ENCODE data around the gene LGALS9. TPM values are rescaled to one million over a fixed set of nuclear protein-coding genes. Genes with fewer than 3 reads are reported as not detected.
"Not testable (repeated sequence)": the region's sequence is repeated elsewhere in the genome, so short reads cannot be mapped to it uniquely, and the experiment has no call there.

LGALS9 gene
- total and polyA plus RNA-seq, 7 experiments from 2014 or later: 11.0 to 198 (median 15.0) TPM

DNA sequence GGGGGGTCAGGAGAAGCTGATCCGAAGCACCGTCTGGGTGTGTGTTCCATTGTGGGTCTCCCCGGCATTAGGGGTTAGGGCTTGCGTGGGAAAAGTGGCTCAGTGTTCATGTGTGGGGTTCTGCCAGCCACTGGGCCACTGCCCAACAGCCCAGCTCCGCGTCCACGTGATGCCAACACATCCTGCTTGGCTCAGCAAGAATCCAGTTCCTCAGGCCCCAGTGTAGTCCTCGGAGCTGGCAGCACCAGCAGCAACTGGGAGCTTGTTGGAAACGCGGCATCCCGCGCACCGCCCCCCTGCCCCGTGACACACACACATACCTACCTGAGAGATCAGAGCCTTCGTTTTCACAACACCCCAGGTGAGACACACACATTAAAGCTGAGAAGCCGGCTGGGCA is 18.9 kb downstream of the LGALS9 start:
- H3K27me3 ChIP-seq (ENCODE audit: control insufficient read depth in 2 of 2, insufficient read depth in 2 of 2, low read length in 2 of 2): no peaks in the 10 kb centered on the region
- Mint-ChIP-seq H3K9me3 (peaks cover 0 to 2% (median 0%) of the 10 kb centered on the region in 11 donors), H3K27me3 (peaks cover 0 to 5% (median 0%) of the 10 kb centered on the region in 5 donors), H3K4me3 (no peak overlapping the region), H3K4me1 (peaks cover 3 to 16% (median 8%) of the 10 kb centered on the region in 7 donors), H3K27ac (no peak overlapping the region), H3K36me3 (peaks cover 0 to 8% (median 3%) of the 10 kb centered on the region in 5 donors)
- H3K36me3 ChIP-seq (ENCODE audit: control insufficient read depth in 2 of 3, insufficient read depth in 3 of 3, low read length in 3 of 3): peaks cover 0 to 20% (median 0%) of the 10 kb centered on the region in 3 experiments
- no peaks in the 10 kb centered on the region for H3K9me3 ChIP-seq (ENCODE audit: control insufficient read depth in 2 of 3, low read length in 3 of 3)
- H3K4me3 ChIP-seq (ENCODE audit: low read length): no peak overlapping the region
- H3K27ac ChIP-seq (ENCODE audit: low read depth, low read length): no peak overlapping the region
- DNase-seq: no peak
- intact Hi-C loops (cut with micrococcal nuclease): loop anchor here (2.0 to 5.0 kb wide), 5 partner anchors 157 to 413 kb away; partner anchors contain the start of gene LYRM9 (in 1 of the 2)
- ATAC-seq: no peak
- ChIA-PET CTCF (interaction anchor here (0.8 to 5.8 kb wide), 6 partner anchors 19 to 413 kb away, joined by 3 to 50 read pairs (median 6); partner anchors contain the start of gene LGALS9), POLR2A (no interaction called here)
- H3K4me1 ChIP-seq (ENCODE audit: control insufficient read depth in 2 of 2, insufficient read depth in 2 of 2, low read length in 2 of 2): no peaks in the 10 kb centered on the region

DNA sequence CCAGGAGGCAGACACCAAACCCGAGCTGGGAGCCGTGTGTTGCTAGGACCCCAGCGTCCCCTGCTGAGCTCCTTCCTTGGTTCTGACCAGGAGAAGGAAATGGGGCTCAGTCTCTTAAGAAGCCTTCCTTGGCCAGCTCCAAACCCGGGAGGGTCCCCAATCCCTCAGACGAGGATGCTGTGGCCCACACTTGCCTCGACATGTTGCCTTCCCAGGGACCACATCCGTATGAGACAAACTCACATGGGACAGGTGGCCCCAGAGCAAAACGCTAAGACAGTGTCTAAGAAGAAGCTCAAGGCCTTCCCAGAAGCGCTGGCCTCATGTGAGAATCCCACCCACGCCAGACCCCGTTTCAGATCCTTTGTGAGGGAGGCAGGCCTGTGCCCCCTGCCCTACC is 19.8 kb downstream of the LGALS9 start:
- Mint-ChIP-seq H3K9me3 (peaks cover 0 to 2% (median 0%) of the 10 kb centered on the region in 11 donors), H3K4me1 (peaks cover 3 to 16% (median 8%) of the 10 kb centered on the region in 7 donors), H3K27me3 (peaks cover 0 to 6% (median 0%) of the 10 kb centered on the region in 5 donors), H3K27ac (no peak overlapping the region), H3K36me3 (peaks cover 0 to 8% (median 3%) of the 10 kb centered on the region in 5 donors), H3K4me3 (no peak overlapping the region)
- ChIA-PET CTCF (interaction anchor here (0.7 to 5.8 kb wide), 10 partner anchors 9 to 414 kb away, joined by 3 to 50 read pairs (median 4); no protein-coding TSS in a partner anchor), POLR2A (no interaction called here)
- intact Hi-C loops (cut with micrococcal nuclease): loop anchor here (1.0 to 5.0 kb wide), 9 partner anchors 42 to 415 kb away; partner anchors contain the start of gene LYRM9 (in 1 of the 2)
- H3K27me3 ChIP-seq (ENCODE audit: control insufficient read depth in 2 of 2, insufficient read depth in 2 of 2, low read length in 2 of 2): no peaks in the 10 kb centered on the region
- H3K27ac ChIP-seq (ENCODE audit: low read depth, low read length): no peak overlapping the region
- H3K36me3 ChIP-seq (ENCODE audit: control insufficient read depth in 2 of 3, insufficient read depth in 3 of 3, low read length in 3 of 3): peaks cover 0 to 20% (median 0%) of the 10 kb centered on the region in 3 experiments
- ATAC-seq (no peak), DNase-seq (no peak)
- no peaks in the 10 kb centered on the region for H3K9me3 ChIP-seq (ENCODE audit: control insufficient read depth in 2 of 3, low read length in 3 of 3)
- no peak overlapping the region for H3K4me3 ChIP-seq (ENCODE audit: low read length)
- H3K4me1 ChIP-seq (ENCODE audit: control insufficient read depth in 2 of 2, insufficient read depth in 2 of 2, low read length in 2 of 2): no peaks in the 10 kb centered on the region

DNA sequence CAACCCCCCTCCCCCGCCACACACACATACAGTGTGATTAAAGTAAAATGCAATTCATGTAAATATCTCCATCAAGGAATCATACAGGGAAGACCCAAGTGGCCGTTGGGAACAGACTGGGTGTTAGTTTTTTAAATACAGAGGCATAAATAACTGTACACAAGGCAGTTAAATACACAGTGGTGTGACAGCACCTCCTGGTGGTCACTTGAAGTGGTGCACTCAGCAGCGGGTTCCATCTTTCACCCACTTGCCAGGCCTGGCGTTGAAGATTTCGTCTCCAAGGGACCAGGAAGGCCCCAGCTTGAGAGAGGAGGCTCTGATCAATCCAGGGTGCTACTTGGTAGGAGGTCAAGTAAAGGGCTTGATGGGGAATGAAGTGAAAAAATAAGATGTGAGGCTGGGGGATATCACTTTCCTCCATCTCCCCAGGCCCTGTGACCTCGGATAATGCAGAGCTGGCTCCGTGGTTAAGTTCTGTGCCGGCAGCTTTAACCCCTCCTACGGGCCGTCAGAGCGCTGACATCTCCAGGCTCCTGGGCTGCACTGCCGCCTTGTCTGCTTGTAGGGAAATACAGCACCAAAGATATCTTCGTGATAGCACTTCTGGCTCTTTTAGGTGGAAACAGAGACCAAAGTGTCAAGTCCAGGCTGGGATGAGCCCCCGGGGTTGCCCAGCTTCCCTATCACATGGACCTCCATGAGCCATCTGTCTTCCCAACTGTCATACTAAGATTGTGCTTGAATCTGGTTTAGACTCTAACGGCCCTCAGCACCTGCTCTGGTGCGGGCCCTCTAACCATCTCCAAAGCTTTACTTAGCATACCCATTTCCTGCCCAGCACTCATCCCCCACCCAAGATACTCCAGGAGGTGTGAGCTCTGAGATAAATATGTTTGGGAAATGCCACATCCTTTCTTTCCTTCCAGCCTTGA is 20.7 kb downstream of the LGALS9 start:
- Histone ChIP-seq H3K27me3 (ENCODE audit: control insufficient read depth in 2 of 2, insufficient read depth in 2 of 2, low read length in 2 of 2) (no peaks in the 10 kb centered on the region), H3K4me3 (ENCODE audit: low read length) (no peak overlapping the region), H3K9me3 (ENCODE audit: control insufficient read depth in 2 of 3, low read length in 3 of 3) (no peaks in the 10 kb centered on the region), H3K36me3 (ENCODE audit: control insufficient read depth in 2 of 3, insufficient read depth in 3 of 3, low read length in 3 of 3) (peaks cover 0 to 14% (median 0%) of the 10 kb centered on the region in 3 experiments), H3K4me1 (ENCODE audit: control insufficient read depth in 2 of 2, insufficient read depth in 2 of 2, low read length in 2 of 2) (no peaks in the 10 kb centered on the region), H3K27ac (ENCODE audit: low read depth, low read length) (no peak overlapping the region)
- ChIA-PET CTCF (interaction anchor here (0.7 to 5.8 kb wide), 11 partner anchors 11 to 415 kb away, joined by 3 to 50 read pairs (median 5); no protein-coding TSS in a partner anchor), POLR2A (interaction anchor here (1.2 kb wide), 1 partner anchor 52 kb away, joined by 3 read pairs; no protein-coding TSS in a partner anchor)
- Mint-ChIP-seq H3K36me3 (peaks cover 0 to 8% (median 3%) of the 10 kb centered on the region in 5 donors), H3K4me1 (peaks cover 3 to 16% (median 8%) of the 10 kb centered on the region in 7 donors), H3K27ac (no peak overlapping the region), H3K27me3 (peaks cover 0 to 6% (median 0%) of the 10 kb centered on the region in 5 donors), H3K4me3 (no peak overlapping the region), H3K9me3 (peaks cover 0 to 2% (median 0%) of the 10 kb centered on the region in 11 donors)
- intact Hi-C loops (cut with micrococcal nuclease): loop anchor here (1.0 to 5.0 kb wide), 9 partner anchors 42 to 415 kb away; partner anchors contain the start of gene LYRM9 (in 1 of the 2)
- peak; percentile 33 to 70 (median 52) for DNase-seq
- ATAC-seq: peak; percentile 81

DNA sequence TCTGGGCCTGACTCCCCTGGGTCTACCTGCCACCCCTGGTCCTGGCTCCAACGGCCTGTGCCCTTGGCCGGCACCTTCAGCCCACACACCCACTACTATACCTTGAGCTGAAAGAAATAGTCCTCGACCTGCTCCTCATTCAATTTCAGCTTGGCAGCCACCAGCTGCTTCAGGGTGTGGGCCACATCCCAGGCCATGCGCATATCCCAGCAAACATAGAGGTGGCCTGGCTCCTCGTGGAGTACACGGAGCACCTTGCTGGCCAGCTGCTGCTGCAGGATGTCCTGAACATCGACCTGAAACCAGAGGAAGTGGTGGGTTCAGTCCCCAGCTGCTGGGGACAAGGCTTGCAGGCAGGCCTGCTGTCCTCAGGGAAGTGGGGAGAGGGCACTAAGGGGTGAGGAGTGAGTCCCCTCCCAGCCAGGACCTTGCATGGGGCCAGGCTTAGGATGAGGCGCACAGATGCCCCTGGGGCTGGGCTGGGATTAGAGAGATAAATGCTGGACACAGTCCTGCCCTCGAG is 22.5 kb downstream of the LGALS9 start:
- H3K36me3 Mint-ChIP-seq; H3K4me3 Mint-ChIP-seq; H3K27ac Mint-ChIP-seq; H3K4me1 ChIP-seq (ENCODE audit: control insufficient read depth in 2 of 2, insufficient read depth in 2 of 2, low read length in 2 of 2); H3K9me3 Mint-ChIP-seq; H3K27ac ChIP-seq (ENCODE audit: low read depth, low read length); H3K36me3 ChIP-seq (ENCODE audit: control insufficient read depth in 2 of 3, insufficient read depth in 3 of 3, low read length in 3 of 3); H3K27me3 ChIP-seq (ENCODE audit: control insufficient read depth in 2 of 2, insufficient read depth in 2 of 2, low read length in 2 of 2); DNase-seq; H3K4me3 ChIP-seq (ENCODE audit: low read length); H3K9me3 ChIP-seq (ENCODE audit: control insufficient read depth in 2 of 3, low read length in 3 of 3); ATAC-seq; POLR2A ChIA-PET: not testable (repeated sequence)
- intact Hi-C loops (cut with micrococcal nuclease): loop anchor here (5.0 kb wide), 4 partner anchors 154 to 321 kb away; partner anchors contain the start of gene LYRM9 (in 1 of the 2)
- H3K27me3 Mint-ChIP-seq: peaks cover 0 to 13% (median 0%) of the 10 kb centered on the region in 5 donors
- H3K4me1 Mint-ChIP-seq: peaks cover 3 to 10% (median 8%) of the 10 kb centered on the region in 7 donors
- CTCF ChIA-PET: interaction anchor here (0.8 to 5.8 kb wide), 7 partner anchors 9 to 417 kb away, joined by 3 to 50 read pairs (median 4); no protein-coding TSS in a partner anchor

DNA sequence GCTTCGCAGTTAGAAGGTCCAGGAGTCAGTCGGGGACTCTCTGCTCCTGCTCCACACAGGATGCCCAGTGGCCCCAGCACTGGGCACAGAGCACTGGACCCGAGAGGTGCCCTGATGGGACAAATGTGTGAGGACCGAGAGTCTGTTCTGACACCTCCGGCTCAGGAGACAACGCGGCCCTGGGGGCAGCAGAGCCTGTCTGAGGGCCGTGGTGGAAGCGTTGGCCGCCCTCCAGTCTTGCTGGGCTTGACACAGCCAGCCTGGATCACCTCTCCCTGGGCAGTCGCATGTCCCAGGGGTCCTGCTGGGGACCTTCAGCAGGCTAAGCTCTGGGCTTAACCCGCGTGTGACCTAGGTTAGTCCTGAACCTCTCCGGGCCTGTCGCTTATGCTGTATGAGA is 23.1 kb downstream of the LGALS9 start:
- Histone ChIP-seq H3K36me3 (ENCODE audit: control insufficient read depth in 2 of 3, insufficient read depth in 3 of 3, low read length in 3 of 3) (no peaks in the 10 kb centered on the region), H3K27ac (ENCODE audit: low read depth, low read length) (no peak overlapping the region), H3K27me3 (ENCODE audit: control insufficient read depth in 2 of 2, insufficient read depth in 2 of 2, low read length in 2 of 2) (no peaks in the 10 kb centered on the region), H3K4me3 (ENCODE audit: low read length) (no peak overlapping the region), H3K9me3 (ENCODE audit: control insufficient read depth in 2 of 3, low read length in 3 of 3) (no peaks in the 10 kb centered on the region), H3K4me1 (ENCODE audit: control insufficient read depth in 2 of 2, insufficient read depth in 2 of 2, low read length in 2 of 2) (no peaks in the 10 kb centered on the region)
- Mint-ChIP-seq H3K4me1 (peaks cover 3 to 10% (median 8%) of the 10 kb centered on the region in 7 donors), H3K27ac (no peak overlapping the region), H3K9me3 (peaks cover 0 to 2% (median 0%) of the 10 kb centered on the region in 11 donors), H3K27me3 (peaks cover 0 to 13% (median 0%) of the 10 kb centered on the region in 5 donors), H3K4me3 (no peak overlapping the region), H3K36me3 (no peaks in the 10 kb centered on the region)
- intact Hi-C loops (cut with micrococcal nuclease): loop anchor here (1.0 to 5.0 kb wide), 6 partner anchors 102 to 322 kb away; partner anchors contain the start of gene LYRM9 (in 1 of the 2)
- ChIA-PET POLR2A (no interaction called here), CTCF (interaction anchor here (0.8 to 5.8 kb wide), 7 partner anchors 46 to 228 kb away, joined by 3 to 40 read pairs (median 3); no protein-coding TSS in a partner anchor)
- DNase-seq (no peak), ATAC-seq (no peak)
